ENCODE measurements around the gene DPP3.

GRCh38 chr11:66509131-66509561 lies 28.9 kb downstream of the DPP3 start:
- TF ChIP-seq, protein P1, sequence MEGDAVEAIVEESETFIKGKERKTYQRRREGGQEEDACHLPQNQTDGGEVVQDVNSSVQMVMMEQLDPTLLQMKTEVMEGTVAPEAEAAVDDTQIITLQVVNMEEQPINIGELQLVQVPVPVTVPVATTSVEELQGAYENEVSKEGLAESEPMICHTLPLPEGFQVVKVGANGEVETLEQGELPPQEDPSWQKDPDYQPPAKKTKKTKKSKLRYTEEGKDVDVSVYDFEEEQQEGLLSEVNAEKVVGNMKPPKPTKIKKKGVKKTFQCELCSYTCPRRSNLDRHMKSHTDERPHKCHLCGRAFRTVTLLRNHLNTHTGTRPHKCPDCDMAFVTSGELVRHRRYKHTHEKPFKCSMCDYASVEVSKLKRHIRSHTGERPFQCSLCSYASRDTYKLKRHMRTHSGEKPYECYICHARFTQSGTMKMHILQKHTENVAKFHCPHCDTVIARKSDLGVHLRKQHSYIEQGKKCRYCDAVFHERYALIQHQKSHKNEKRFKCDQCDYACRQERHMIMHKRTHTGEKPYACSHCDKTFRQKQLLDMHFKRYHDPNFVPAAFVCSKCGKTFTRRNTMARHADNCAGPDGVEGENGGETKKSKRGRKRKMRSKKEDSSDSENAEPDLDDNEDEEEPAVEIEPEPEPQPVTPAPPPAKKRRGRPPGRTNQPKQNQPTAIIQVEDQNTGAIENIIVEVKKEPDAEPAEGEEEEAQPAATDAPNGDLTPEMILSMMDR (IDR thresholded peaks at IDR 0.05), result no peak
- TF ChIP-seq POLR2A (IDR thresholded peaks at IDR 0.05), result no peak

Data from adrenal gland (tissue), 5 donors.